GM23248 (cell line): Measurements from ENCODE around the gene CBFA2T3.

Experiments used
- EZH2 ChIP-seq: fragments of 200-600 bp; sonication (generic); IDR thresholded peaks from 2 replicates; pipeline ENCODE4 v1.6.1; 2018; ENCODE audit warnings: antibody characterized with exemption, mild to moderate bottlenecking; ENCODE audit not compliant: insufficient read depth, poor library complexity, severe bottlenecking
- EZH2phosphoT487 ChIP-seq: fragments of 200-600 bp; sonication (generic); IDR thresholded peaks from 2 replicates; pipeline ENCODE4 v1.6.1; 2018; ENCODE audit warnings: antibody characterized with exemption, moderate library complexity, mild to moderate bottlenecking, low read depth; ENCODE audit not compliant: insufficient read depth

GRCh38 chr16:88923450-88923849 lies 53.6 kb downstream of the CBFA2T3 start:
- TF ChIP-seq EZH2 (no peak), EZH2phosphoT487 (no peak)
